Mucosa of rectum (tissue), 2 donors: ENCODE results near the gene ANGPTL2.
"Not testable (repeated sequence)": the region's sequence is repeated elsewhere in the genome, so short reads cannot be mapped to it uniquely, and the experiment has no call there.

Experiments
- H3K27ac ChIP-seq, 2 donors: one replicate each; pipeline ENCODE4 v1.7.0; 2013; ENCODE audit warnings: inconsistent platforms in 2 of 2, low read depth in 2 of 2, low read length in 2 of 2
- H3K27me3 ChIP-seq, 2 donors: one replicate each; pipeline ENCODE4 v1.7.0; 2013; ENCODE audit warnings: low read length in 2 of 2; ENCODE audit not compliant: control insufficient read depth in 2 of 2, insufficient read depth in 2 of 2
- H3K36me3 ChIP-seq, 2 donors: one replicate each; pipeline ENCODE4 v1.7.0; 2013; ENCODE audit warnings: low read length in 2 of 2; ENCODE audit not compliant: control insufficient read depth in 2 of 2, insufficient read depth in 2 of 2
- H3K4me1 ChIP-seq, 2 donors: one replicate each; pipeline ENCODE4 v1.7.0; 2013; ENCODE audit warnings: low read length in 2 of 2, mild to moderate bottlenecking in 1 of 2; ENCODE audit not compliant: control insufficient read depth in 2 of 2, insufficient read depth in 2 of 2
- H3K4me3 ChIP-seq, 2 donors: one replicate each; pipeline ENCODE4 v1.7.0; 2013; ENCODE audit warnings: low read length in 2 of 2
- H3K9ac ChIP-seq, 2 donors: one replicate each; pipeline ENCODE4 v1.7.0; 2013; ENCODE audit warnings: low read length in 2 of 2, low read depth in 1 of 2, mild to moderate bottlenecking in 1 of 2
- H3K9me3 ChIP-seq, 2 donors: one replicate each; pipeline ENCODE4 v1.7.0; 2013; ENCODE audit warnings: low read length in 2 of 2; ENCODE audit not compliant: control insufficient read depth in 2 of 2
- donor health status: healthy.
- donor health status: Normal muscosa, but diverticular disease.

ANGPTL2 gene, protein sequence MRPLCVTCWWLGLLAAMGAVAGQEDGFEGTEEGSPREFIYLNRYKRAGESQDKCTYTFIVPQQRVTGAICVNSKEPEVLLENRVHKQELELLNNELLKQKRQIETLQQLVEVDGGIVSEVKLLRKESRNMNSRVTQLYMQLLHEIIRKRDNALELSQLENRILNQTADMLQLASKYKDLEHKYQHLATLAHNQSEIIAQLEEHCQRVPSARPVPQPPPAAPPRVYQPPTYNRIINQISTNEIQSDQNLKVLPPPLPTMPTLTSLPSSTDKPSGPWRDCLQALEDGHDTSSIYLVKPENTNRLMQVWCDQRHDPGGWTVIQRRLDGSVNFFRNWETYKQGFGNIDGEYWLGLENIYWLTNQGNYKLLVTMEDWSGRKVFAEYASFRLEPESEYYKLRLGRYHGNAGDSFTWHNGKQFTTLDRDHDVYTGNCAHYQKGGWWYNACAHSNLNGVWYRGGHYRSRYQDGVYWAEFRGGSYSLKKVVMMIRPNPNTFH

DNA sequence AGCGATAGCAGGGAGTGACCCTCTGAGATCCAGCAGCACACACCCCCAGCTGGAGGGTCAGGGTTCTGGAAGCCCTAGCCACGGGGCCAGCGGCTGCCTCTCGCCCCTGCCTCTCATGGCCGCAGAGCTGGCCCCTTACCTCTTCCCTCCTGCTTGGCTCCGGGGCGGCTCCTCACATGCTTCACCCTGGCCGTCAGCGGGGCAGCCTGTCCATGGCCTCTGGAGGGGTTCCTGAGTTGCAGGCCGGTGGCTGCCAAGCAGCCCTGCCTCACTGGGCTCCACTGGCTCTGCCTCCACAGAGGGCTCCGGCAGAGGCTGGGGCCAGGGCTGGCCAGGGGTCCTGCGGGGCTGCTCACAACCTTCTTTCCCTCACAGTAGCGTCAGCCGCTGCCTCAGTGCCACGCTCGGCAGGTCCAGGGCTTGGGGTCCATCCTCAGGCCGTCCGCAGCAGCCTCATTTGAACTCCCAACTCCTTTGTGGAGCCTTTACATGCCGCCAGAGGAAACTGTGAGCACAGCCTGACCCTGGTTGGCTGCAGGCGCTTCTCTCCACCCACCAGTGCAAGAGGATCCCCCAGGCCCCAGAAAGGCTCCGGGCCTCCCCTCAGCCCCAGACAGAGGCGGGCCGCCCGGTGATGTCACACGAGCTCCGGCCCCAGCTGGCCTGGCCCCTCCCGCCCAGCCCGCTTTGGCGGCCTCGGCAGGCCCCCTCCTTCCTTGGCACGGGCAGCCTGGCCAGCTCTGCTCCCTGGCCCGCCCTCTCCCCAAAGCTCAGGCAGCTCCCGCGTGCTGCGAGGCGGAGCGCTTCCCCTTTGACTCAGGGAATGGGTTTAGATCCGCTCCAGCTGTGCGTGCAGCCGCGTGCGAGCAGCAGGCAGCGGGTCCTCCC lies at the start of gene ANGPTL2:
ANGPTL2 (minus strand) TSS at position 460 of the 888 bp plus-strand sequence. CDS start 13,904 bp downstream, outside the sequence.
- H3K9ac ChIP-seq: peak within 1 kb of the TSS; percentile 58 to 71
- peaks cover 0 to 8% of the 10 kb centered on the region in 2 donors for H3K4me1 ChIP-seq
- peak within 1 kb of the TSS; percentile 81 for H3K27ac ChIP-seq
- no peaks in the 10 kb centered on the region for H3K9me3 ChIP-seq
- H3K4me3 ChIP-seq: peak within 1 kb of the TSS; percentile 56 to 72
- H3K36me3 ChIP-seq: peaks cover 0 to 4% of the 10 kb centered on the region in 2 donors
- H3K27me3 ChIP-seq: no peaks in the 10 kb centered on the region

DNA sequence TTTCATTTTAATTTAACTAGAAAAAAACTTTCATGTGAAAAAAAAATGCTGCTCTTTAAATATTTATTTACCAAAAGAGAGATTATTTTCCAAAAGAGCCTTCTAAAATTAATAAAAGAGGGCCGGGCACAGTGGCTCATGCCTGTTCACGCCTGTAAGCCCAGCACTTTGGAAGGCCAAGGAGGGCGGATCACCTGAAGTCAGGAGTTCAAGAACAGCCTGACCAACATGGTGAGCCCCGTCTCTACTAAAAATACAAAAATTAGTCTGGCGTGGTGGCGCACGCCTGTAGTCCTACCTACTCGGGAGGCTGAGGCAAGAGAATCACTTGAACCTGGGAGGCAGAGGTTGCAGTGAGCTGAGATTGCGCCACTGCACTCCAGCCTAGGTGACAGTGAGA lies 48.9 kb upstream of the ANGPTL2 start:
- H3K27me3 ChIP-seq, H3K36me3 ChIP-seq, H3K9me3 ChIP-seq, H3K4me1 ChIP-seq, H3K27ac ChIP-seq, H3K4me3 ChIP-seq, H3K9ac ChIP-seq: not testable (repeated sequence)

DNA sequence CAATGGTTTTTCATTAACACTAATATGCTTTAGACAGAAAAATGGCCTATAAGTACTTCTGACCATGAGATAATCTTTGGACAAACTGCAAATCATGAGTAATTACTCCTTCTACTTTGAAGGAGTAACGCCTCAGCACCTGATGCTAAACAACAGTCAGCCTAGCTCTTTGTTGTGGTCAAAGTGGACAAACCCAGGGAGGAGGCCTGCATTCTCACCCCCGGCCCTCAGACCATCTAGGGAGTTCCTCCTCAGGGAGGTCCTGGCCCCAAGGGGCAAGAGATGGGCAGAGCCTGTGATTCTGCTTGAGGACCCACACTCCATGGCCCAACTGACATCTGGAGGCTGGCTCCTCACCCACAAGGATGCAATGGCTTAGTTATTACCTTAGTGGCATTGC lies 48.2 kb upstream of the ANGPTL2 start:
- Histone ChIP-seq H3K27ac (no peak overlapping the region), H3K4me1 (no peaks in the 10 kb centered on the region), H3K4me3 (no peak overlapping the region), H3K9ac (no peak overlapping the region), H3K9me3 (no peaks in the 10 kb centered on the region), H3K36me3 (peaks cover 4 to 8% of the 10 kb centered on the region in 2 donors), H3K27me3 (no peaks in the 10 kb centered on the region)

DNA sequence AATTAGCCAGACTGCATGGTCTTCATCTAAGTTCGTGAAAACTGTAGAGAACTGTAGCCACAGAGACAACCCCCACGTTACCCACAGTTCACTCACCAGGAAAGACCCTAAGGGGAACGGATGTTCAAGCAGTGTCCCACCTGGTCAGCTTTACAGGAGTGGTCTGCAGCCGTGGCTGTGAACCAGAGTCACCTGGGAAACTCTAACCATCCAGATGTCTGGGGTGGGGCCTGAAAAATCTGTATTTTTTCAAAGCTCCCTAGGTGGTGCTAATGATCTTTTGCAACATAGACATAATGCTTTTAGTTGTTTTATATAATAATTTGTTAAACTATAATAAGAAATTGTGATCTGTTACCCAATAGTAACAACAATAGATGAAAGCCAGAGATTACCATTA lies 47.7 kb upstream of the ANGPTL2 start:
- no peak overlapping the region for H3K27ac ChIP-seq
- no peaks in the 10 kb centered on the region for H3K4me1 ChIP-seq
- peaks cover 4 to 8% of the 10 kb centered on the region in 2 donors for H3K36me3 ChIP-seq
- no peak overlapping the region for H3K9ac ChIP-seq
- no peaks in the 10 kb centered on the region for H3K9me3 ChIP-seq
- H3K27me3 ChIP-seq: no peaks in the 10 kb centered on the region
- H3K4me3 ChIP-seq: no peak overlapping the region

DNA sequence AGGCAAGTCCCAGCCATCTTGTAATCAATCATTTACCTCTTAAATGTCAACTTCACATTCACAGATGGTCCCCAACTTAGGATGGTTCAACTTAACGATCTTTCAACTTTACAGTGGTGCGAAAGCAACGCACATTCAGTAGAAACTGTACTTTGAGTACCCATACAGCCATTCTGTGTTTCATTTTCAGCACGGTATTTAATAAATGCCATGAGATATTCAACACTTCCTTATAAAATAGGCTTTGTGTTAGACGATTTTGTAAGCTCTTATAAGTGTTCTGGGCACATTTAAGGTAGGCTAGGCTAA lies 47.1 kb upstream of the ANGPTL2 start:
- Histone ChIP-seq H3K9me3 (no peaks in the 10 kb centered on the region), H3K36me3 (peaks cover 4 to 8% of the 10 kb centered on the region in 2 donors), H3K27me3 (no peaks in the 10 kb centered on the region), H3K4me3 (no peak overlapping the region), H3K27ac (no peak overlapping the region), H3K9ac (no peak overlapping the region), H3K4me1 (no peaks in the 10 kb centered on the region)

DNA sequence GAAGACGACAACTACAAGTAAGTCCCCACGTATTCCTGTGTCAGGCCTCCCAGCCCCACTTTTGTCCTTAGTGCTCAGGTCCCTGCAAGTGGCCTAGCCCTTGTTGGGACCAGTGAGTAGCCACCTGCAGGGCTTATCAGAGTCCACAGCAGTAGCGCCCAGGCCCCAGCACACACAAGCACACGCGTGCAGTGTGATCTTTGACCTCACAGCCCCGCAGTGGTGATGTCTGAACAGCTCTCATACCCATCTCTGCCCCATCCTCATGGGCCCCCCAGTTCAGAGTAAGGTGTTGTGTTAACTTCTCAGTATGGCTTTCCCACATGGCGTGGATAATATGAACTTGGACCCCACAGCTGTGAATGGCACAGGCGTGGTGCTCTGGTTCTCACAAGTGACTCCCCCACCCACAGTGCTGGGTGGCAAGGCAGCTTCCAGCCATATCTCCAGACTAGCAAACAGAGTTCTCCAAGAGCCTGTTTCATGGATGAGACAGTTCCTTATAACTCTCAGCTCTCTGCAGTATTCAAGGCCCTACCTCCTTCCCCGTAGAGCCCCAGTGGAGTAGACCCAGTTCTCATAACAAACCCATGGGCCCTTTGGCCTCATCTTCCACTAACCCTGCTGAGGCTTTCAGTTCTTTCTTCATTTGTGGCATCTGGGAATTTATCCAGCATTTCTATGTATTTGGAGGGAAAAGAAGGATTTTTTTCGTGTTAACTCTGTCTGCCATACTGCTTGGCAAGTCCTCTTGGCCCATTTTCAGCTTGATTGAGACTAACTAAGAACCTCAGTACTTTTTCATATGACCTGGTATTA lies 46.5 kb upstream of the ANGPTL2 start:
- peaks cover 4 to 8% of the 10 kb centered on the region in 2 donors for H3K36me3 ChIP-seq
- H3K4me3 ChIP-seq: no peak overlapping the region
- H3K27me3 ChIP-seq: no peaks in the 10 kb centered on the region
- H3K27ac ChIP-seq: no peak overlapping the region
- no peak overlapping the region for H3K9ac ChIP-seq
- H3K9me3 ChIP-seq: no peaks in the 10 kb centered on the region
- no peaks in the 10 kb centered on the region for H3K4me1 ChIP-seq

DNA sequence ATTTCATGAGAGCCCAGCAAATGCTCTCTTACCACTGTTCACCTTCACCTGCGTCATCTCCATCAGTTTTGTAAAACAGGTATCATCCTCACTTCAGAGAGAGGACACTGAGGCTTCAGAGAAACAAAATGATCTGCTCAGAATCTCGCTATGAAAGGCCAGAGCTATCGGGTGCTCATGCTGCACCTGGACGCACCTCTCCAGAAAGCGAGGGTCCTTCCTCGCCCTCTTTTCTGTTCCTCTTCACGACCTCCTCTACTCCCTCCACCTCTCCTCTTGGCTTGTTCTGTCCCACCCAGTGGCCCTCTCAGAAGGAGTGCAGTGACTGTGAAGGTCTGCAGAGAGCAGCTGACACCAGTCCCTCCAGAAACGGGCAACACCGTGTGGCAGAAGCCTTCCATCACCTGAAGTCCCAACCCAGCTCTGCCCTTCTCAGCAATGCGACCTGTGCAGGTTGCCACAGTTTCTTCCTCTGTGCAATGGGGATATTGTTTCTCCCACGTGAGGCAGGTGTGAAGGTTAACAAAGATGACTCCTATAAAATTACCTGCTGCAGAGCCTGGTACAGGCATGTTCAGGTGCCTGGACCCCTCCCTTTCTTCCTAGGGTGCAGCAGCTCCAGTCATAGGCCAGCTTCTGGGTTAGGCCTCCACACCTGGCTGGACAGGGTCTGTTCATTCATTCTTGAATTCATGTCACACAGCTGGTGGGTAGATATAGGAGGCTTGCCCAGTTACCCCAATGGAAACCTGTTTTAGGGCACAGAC lies 45.3 kb upstream of the ANGPTL2 start:
- H3K4me1 ChIP-seq: no peaks in the 10 kb centered on the region

DNA sequence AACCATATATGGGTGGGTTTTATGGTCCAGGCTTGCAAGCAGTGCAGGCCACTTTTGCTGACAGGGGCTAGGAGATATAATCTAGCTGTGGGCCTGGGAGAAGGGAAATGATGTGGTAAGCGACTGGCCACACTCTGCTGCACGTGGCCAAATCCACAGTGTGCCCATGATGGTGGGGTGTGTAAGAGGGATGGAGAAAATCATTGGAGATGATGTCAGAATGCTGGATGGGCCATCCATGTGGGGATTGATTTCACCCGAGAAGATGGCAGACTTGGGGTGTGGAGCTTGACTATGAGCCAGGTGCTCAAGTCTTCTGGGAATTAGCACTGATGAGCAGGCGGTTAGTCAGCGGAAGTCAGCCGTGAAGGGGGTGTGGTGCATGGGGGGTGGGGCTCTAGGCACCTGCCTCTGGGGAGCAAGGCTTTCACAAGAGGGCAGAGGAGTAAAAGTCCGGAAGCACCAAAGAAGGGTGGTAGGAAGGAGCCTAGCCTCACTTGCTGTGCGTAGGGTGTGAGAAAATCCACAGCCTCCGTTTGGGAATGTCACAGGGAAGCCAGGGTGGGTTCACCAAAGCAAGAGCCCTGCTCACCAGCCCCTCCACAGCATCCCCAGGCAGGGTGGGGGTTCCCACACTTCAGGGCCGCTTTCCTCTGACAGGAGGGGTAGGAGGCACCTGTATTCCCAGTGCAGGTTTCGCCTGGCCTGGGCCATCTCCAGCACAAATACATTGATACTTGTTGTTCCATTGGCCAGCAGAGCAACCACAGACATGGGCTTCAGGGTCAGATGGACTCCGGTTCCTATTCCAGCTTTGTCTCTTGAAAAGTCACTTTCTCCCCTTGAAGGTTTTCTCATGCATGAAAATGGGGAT lies 44.5 kb upstream of the ANGPTL2 start:
- Histone ChIP-seq H3K4me1 (no peaks in the 10 kb centered on the region), H3K36me3 (peaks cover 0 to 8% of the 10 kb centered on the region in 2 donors), H3K27me3 (no peaks in the 10 kb centered on the region), H3K4me3 (no peak overlapping the region), H3K27ac (no peak overlapping the region), H3K9ac (no peak overlapping the region), H3K9me3 (no peaks in the 10 kb centered on the region)

More for the DNA sequence above, 45.3 kb upstream of the ANGPTL2 start:
- no peak overlapping the region for H3K9ac ChIP-seq
- no peak overlapping the region for H3K27ac ChIP-seq
- no peak overlapping the region for H3K4me3 ChIP-seq
- H3K36me3 ChIP-seq: peaks cover 0 to 8% of the 10 kb centered on the region in 2 donors
- H3K27me3 ChIP-seq: no peaks in the 10 kb centered on the region
- H3K9me3 ChIP-seq: no peaks in the 10 kb centered on the region

DNA sequence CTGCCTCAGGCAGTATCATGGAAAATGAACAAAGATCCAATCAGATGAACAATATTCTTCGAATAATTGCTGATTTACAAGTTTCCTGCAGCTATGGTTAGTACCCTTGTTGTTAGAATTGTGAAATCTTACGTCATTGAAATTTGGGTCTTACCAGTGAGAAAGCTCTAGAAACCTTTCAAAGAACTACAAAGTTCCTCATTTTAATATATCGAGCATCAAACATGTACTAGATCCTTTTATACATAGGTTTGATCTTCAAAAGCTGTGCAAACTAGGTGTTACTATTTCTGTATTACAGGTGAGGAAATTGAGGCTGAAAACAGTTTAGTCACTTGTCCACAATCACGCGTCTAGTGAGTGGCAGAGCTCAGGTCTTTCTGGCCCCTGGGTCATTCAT lies 43.7 kb upstream of the ANGPTL2 start:
- Histone ChIP-seq H3K9me3 (no peaks in the 10 kb centered on the region), H3K36me3 (peaks cover 0 to 8% of the 10 kb centered on the region in 2 donors), H3K4me1 (no peaks in the 10 kb centered on the region), H3K27me3 (no peaks in the 10 kb centered on the region), H3K27ac (no peak overlapping the region), H3K4me3 (no peak overlapping the region), H3K9ac (no peak overlapping the region)
